ENCODE measurements around the gene DISP1.
"Not testable (repeated sequence)": the region's sequence is repeated elsewhere in the genome, so short reads cannot be mapped to it uniquely, and the experiment has no call there.

The DISP1 gene

GRCh38 chr1:222794656-222795474 is 20.0 kb upstream of the DISP1 start:
- DNase-seq (ENCODE audit: low read depth): no peak

- no peak for DNase-seq (ENCODE audit: low read depth)
Measured at GRCh38 chr1:222798116-222798515, 16.7 kb upstream of the DISP1 start.

- no peak for DNase-seq (ENCODE audit: low read depth)
Measured at GRCh38 chr1:222798975-222799374, 15.9 kb upstream of the DISP1 start.

GRCh38 chr1:222801067-222801466 is 13.8 kb upstream of the DISP1 start:
- no peak for DNase-seq (ENCODE audit: low read depth)

GRCh38 chr1:222811671-222812070 is 3.2 kb upstream of the DISP1 start:
- no peak for DNase-seq (ENCODE audit: low read depth)

GRCh38 chr1:222813866-222814535 is 838 bp upstream of the DISP1 start:
- DNase-seq (ENCODE audit: low read depth): no peak

GRCh38 chr1:222815440-222815765 is 564 bp downstream of the DISP1 start:
- DNase-seq (ENCODE audit: low read depth): no peak

GRCh38 chr1:222817529-222817928 is 2.7 kb downstream of the DISP1 start:
- no peak for DNase-seq (ENCODE audit: low read depth)

GRCh38 chr1:222818171-222818570 is 3.3 kb downstream of the DISP1 start:
- DNase-seq (ENCODE audit: low read depth): no peak

- DNase-seq (ENCODE audit: low read depth): no peak
Measured at GRCh38 chr1:222820171-222820712, 5.4 kb downstream of the DISP1 start.

- DNase-seq (ENCODE audit: low read depth): no peak
Measured at GRCh38 chr1:222821239-222821638, 6.4 kb downstream of the DISP1 start.

- no peak for DNase-seq (ENCODE audit: low read depth)
Measured at GRCh38 chr1:222823695-222824094, 8.9 kb downstream of the DISP1 start.

GRCh38 chr1:222824641-222825040 is 9.8 kb downstream of the DISP1 start:
- no peak for DNase-seq (ENCODE audit: low read depth)

- DNase-seq (ENCODE audit: low read depth): no peak
Measured at GRCh38 chr1:222828939-222829338, 14.1 kb downstream of the DISP1 start.

- no peak for DNase-seq (ENCODE audit: low read depth)
Measured at GRCh38 chr1:222829868-222830267, 15.0 kb downstream of the DISP1 start.

- no peak for DNase-seq (ENCODE audit: low read depth)
Measured at GRCh38 chr1:222833356-222833876, 18.6 kb downstream of the DISP1 start.

GRCh38 chr1:222843469-222844410 is 28.9 kb downstream of the DISP1 start:
- no peak for DNase-seq (ENCODE audit: low read depth)

- no peak for DNase-seq (ENCODE audit: low read depth)
Measured at GRCh38 chr1:222844411-222844779, 29.6 kb downstream of the DISP1 start.

GRCh38 chr1:222845763-222846162 is 30.9 kb downstream of the DISP1 start:
- no peak for DNase-seq (ENCODE audit: low read depth)

- DNase-seq (ENCODE audit: low read depth): not testable (repeated sequence)
Measured at GRCh38 chr1:222850550-222850949, 35.7 kb downstream of the DISP1 start.

- no peak for DNase-seq (ENCODE audit: low read depth)
Measured at GRCh38 chr1:222852326-222852725, 37.5 kb downstream of the DISP1 start.

GRCh38 chr1:222861062-222861461 is 46.2 kb downstream of the DISP1 start:
- no peak for DNase-seq (ENCODE audit: low read depth)
